Measurements from ENCODE around the gene NF2. TPM values are rescaled to one million over a fixed set of nuclear protein-coding genes. Genes with fewer than 3 reads are reported as not detected.

The NF2 gene
- total RNA-seq, 1 donor from 2014 or later = 38.5 TPM

DNA sequence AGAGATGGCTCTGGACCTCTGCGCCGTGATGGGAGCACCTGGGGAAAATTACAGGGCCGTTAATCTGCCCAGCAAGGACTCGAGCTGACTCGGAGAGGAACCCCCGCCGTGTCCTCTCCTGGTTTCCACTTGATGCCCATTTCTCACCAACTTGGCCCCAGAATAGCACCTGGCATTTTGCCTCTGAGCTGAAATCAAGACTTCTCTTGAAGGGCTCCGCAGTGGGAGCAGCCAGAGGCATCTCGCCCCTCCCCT, 97.4 kb downstream of the NF2 start:
- Histone ChIP-seq H3K27ac (replicated peaks) (no peak overlapping the region), H3K36me3 (peaks cover 5% of the 10 kb centered on the region), H3K9me3 (replicated peaks) (no peaks in the 10 kb centered on the region), H3K4me3 (no peak overlapping the region), H3K27me3 (ENCODE audit: low read depth) (peaks cover 59% of the 10 kb centered on the region), H3K4me1 (peaks cover 21% of the 10 kb centered on the region)
- intact Hi-C loops (cut with micrococcal nuclease) = no loop called here
- DNase-seq = no peak
- TF ChIP-seq, protein P1, sequence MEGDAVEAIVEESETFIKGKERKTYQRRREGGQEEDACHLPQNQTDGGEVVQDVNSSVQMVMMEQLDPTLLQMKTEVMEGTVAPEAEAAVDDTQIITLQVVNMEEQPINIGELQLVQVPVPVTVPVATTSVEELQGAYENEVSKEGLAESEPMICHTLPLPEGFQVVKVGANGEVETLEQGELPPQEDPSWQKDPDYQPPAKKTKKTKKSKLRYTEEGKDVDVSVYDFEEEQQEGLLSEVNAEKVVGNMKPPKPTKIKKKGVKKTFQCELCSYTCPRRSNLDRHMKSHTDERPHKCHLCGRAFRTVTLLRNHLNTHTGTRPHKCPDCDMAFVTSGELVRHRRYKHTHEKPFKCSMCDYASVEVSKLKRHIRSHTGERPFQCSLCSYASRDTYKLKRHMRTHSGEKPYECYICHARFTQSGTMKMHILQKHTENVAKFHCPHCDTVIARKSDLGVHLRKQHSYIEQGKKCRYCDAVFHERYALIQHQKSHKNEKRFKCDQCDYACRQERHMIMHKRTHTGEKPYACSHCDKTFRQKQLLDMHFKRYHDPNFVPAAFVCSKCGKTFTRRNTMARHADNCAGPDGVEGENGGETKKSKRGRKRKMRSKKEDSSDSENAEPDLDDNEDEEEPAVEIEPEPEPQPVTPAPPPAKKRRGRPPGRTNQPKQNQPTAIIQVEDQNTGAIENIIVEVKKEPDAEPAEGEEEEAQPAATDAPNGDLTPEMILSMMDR (IDR thresholded peaks at IDR 0.05; ENCODE audit: borderline replicate concordance) = no peak

DNA sequence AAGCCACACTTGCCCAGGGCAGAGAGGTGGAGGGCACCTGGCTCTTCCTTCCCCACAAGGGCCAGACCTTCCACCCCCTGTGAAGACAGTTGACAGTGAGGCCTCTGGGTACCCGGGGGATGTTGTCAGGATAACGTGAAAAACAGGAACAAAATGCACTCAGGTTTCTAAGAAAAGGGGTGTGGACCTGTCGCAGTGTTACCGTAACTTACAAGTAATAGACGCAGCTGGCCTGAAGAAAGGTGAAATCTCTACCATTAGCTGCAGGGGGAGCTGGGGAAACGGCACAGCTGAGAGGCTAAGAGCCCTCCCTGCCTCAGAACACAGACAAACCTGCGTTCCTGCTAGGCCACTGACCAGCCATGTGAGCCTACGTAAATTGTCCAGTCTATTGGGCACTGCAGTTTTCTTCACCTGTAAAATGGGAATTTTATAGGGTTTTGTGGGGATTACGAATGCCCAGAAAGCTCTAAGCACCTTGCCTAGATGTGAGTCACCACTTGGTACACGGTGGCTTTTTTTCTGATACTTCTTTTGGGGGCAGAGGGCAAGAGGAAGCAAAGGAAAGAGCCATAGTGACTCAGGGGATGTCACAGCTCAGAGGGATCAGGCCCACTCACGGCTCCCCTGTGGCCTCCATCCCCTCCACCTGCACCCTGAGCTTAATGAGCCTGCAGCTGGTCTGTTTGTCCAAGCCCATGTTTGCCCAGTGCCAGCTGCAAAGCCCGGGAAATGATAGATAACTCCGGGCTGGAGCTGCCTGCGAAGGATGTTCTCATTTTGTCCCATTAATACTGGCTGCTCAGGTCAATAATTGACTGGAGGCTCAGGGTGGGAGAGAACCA, 97.9 kb downstream of the NF2 start:
- Histone ChIP-seq H3K36me3 (peaks cover 2% of the 10 kb centered on the region), H3K27ac (replicated peaks) (no peak overlapping the region), H3K27me3 (ENCODE audit: low read depth) (peaks cover 64% of the 10 kb centered on the region), H3K4me3 (no peak overlapping the region), H3K9me3 (replicated peaks) (no peaks in the 10 kb centered on the region), H3K4me1 (peaks cover 21% of the 10 kb centered on the region)
- no peak for DNase-seq
- TF ChIP-seq, protein P1 (IDR thresholded peaks at IDR 0.05; ENCODE audit: borderline replicate concordance) = no peak
- intact Hi-C loops (cut with micrococcal nuclease) = no loop called here

DNA sequence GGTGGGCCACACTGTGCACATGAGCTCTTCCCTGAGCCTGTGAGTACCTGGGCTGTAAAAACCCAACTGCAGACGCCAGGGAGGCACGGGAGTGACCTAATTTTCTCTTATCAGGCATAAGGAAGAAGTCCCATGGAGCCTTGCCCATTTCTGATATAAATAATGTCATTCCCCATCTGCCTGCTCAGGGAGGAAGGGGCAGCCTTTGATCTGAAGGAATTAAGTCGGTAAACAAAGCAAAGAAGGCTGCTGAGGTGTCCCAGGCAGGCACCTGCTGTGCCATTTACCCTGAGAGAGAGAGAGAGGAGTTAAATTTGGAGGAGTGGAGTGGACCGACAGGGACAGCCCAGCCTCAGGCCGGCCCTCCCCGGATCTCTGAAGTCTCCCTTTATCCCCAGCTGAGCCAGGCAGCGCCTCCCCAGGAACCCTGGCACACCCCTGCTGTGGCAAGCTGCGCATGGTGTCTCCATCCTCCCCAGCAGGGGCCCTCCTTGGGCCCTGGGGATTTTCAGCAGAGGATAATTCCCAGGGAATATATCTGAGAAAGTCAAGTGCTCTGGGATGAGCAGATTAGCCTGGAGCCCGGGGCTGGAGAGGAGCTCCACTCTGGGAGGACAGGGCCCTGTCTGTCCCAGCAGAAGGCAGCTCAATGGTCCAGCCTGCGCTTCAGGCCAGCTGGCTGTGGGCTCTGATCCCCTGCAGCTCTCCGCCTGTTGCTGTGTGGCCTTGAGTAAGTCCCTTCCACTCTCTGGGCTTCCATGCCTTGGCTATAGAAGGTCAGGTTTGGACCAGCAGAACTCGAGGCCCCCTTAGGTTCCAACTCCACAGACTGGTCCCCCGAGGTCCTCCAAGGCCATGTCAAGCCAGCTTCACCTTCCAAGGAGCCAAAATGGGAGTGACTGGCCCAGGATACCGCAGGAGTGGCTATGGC, 98.8 kb downstream of the NF2 start:
- Histone ChIP-seq H3K4me3 (no peak overlapping the region), H3K27ac (replicated peaks) (no peak overlapping the region), H3K9me3 (replicated peaks) (no peaks in the 10 kb centered on the region), H3K4me1 (peaks cover 21% of the 10 kb centered on the region), H3K36me3 (no peaks in the 10 kb centered on the region), H3K27me3 (ENCODE audit: low read depth) (peaks cover 73% of the 10 kb centered on the region)
- intact Hi-C loops (cut with micrococcal nuclease) = no loop called here
- TF ChIP-seq, protein P1 (IDR thresholded peaks at IDR 0.05; ENCODE audit: borderline replicate concordance) = no peak
- DNase-seq = no peak

DNA sequence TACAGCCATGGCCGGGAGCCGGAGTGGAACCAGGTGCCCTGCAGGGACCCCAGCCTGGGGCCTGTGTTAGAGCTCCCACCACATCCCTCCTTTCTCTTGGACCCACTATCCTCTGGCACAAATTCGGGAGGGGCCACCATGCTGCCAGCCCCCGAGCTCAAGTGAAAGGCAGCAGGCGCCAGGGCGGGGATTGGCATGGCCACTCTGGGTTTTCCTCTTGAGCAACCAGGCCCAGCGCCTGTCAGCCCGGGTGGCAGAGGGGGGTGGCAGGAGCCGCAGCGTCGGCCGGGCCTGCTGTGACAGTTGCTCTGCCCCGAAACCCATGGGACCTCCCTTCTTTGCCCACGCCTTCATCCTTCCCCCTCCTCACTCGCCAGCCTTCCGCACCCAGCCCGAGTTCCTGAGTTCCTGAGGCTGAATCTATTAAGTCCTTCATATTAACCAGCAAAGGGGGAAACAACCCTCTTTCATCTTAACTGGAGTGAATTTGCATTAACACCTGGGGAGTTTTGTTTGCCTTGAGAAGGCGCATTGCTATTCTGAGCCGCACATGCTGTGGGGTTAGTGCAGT, 99.6 kb downstream of the NF2 start:
- DNase-seq = peak; percentile 33
- TF ChIP-seq, protein P1 (IDR thresholded peaks at IDR 0.05; ENCODE audit: borderline replicate concordance) = no peak
- intact Hi-C loops (cut with micrococcal nuclease) = no loop called here
- Histone ChIP-seq H3K9me3 (replicated peaks) (no peaks in the 10 kb centered on the region), H3K27ac (replicated peaks) (no peak overlapping the region), H3K27me3 (ENCODE audit: low read depth) (peaks cover 76% of the 10 kb centered on the region), H3K36me3 (no peaks in the 10 kb centered on the region), H3K4me1 (peaks cover 21% of the 10 kb centered on the region), H3K4me3 (no peak overlapping the region)

DNA sequence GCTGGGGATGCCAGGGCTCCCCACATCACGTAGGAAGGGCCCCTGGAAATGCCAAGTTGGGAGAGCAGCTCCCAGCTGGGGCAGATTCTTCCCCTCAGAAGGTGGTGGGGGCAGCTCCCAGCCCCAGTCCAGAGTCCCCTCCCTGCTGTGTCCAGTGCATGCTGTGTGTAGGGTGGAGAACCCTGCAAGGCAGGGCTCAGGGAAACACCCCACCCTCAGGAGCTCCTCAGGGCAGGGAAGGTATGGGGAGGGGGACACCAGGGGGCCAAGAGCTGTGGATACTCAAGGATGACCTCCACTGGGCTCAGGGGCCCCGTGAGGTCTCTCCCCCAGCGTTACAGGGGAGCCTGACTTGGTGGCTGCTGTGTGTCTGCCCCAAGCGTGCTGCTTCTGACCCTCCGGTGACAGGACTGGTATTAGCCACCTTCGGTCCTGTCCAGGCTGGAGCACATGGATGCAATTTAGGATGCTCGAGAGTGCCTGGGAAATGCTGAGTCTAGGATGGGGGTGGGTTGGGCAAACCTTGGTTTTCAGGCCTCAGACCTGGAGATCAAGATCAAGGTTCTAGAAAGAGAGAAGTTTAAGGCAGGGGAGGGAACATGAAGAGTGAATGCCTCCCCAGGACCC, 100.2 kb downstream of the NF2 start:
- intact Hi-C loops (cut with micrococcal nuclease) = no loop called here

More for the DNA sequence above, 100.2 kb downstream of the NF2 start:
- Histone ChIP-seq H3K4me3 (no peak overlapping the region), H3K27me3 (ENCODE audit: low read depth) (peaks cover 77% of the 10 kb centered on the region), H3K36me3 (no peaks in the 10 kb centered on the region), H3K4me1 (peaks cover 21% of the 10 kb centered on the region), H3K9me3 (replicated peaks) (no peaks in the 10 kb centered on the region), H3K27ac (replicated peaks) (no peak overlapping the region)
- DNase-seq = no peak
- TF ChIP-seq, protein P1 (IDR thresholded peaks at IDR 0.05; ENCODE audit: borderline replicate concordance) = no peak

Data from left ventricle myocardium inferior (tissue), 1 donor.